Embryonic facial prominence (tissue), 1 donor: Measurements from ENCODE around the gene CARNS1.
"Not testable (repeated sequence)": the region's sequence is repeated elsewhere in the genome, so short reads cannot be mapped to it uniquely, and the experiment has no call there.

Experiments
- DNase-seq: peaks from one replicate; pipeline ENCODE4 v3.0.0-alpha.2; 2016; ENCODE audit errors: extremely low spot score

Gene CARNS1

GRCh38 chr11:67409781-67410368, 5.6 kb upstream of the CARNS1 start:
- no peak for DNase-seq

DNA sequence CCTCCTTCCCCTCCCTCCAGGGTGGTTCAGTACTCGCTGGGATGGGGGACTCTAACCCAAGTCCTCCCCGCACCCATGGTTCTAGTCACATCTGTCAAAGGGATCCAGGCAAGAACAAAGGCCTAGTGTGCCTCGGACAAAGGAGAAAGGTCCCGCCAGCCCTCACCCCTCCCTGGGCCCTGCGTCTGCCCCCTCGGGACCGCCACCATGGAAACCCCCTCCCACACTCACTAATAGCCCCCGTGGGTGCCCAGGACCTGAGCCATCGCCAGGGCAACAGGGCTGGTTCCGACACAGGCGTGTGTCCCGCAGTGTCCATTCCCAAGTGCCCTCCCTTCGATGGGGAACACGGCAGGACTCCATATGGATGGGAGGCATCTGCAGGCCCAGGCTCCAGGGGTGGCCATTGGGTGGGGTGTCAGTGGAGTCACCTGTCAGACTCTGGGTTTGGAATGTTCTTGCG, 5.1 kb upstream of the CARNS1 start:
- DNase-seq, result no peak

GRCh38 chr11:67410984-67411784, 4.3 kb upstream of the CARNS1 start:
- no peak for DNase-seq

GRCh38 chr11:67411785-67412152, 3.7 kb upstream of the CARNS1 start:
- no peak for DNase-seq

GRCh38 chr11:67412495-67413179, 2.8 kb upstream of the CARNS1 start:
- no peak for DNase-seq

- DNase-seq, result no peak
Measured at GRCh38 chr11:67413266-67413849, 2.1 kb upstream of the CARNS1 start.

- DNase-seq, result no peak
Measured at GRCh38 chr11:67416416-67417335, 1.2 kb downstream of the CARNS1 start.

DNA sequence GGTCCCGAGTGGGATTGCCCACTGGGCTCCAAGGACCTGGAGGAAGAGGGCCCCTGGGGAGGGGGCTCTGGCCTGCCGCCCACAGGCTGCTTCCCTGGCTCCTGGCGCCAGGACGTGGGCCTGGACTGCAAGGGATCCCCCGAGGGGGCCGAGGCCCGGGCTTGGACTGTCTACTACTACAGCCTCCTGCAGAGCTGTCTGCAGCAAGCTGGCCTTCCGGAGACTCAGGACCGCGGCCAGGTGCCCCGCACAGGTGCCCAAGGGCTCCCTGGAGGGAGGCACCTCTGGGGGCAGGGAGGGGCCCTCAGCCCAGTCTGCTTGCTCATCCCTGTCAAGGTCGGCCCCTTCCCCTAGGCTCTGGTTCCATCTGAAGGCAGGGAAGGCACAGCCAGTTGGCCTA, 1.9 kb downstream of the CARNS1 start:
- DNase-seq, result no peak

GRCh38 chr11:67418476-67419281, 3.2 kb downstream of the CARNS1 start:
- no peak for DNase-seq

GRCh38 chr11:67419325-67420049, 4.0 kb downstream of the CARNS1 start:
- no peak for DNase-seq

DNA sequence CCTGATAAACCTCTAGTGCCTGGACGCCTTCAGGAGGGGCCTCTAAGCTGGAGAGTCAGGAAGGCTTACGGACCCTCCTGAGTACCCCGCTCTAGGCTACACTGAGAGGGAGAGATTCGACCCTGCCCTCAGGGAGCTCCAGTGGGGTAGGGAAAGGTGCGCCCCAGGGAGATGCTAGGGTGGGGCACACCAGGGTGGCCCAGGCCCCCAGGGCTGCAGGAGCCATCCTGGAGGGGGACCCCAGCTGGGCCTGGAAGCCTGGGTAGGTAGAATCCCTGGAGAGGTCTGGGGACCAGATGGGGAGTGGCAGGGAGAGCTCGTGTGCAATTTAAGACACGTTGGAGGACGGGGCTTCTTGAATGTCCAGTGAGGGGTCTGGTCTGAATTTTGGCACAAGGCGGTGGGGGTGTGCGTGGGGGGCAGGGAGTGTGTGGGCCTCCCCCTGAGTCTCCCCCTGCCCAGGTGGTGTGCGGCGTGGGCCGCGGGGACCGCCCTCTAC, 4.7 kb downstream of the CARNS1 start:
- DNase-seq, result no peak

- DNase-seq, result peak; percentile 80
Measured at GRCh38 chr11:67420646-67421429, 5.4 kb downstream of the CARNS1 start.

GRCh38 chr11:67421430-67422031, 6.1 kb downstream of the CARNS1 start:
- no peak for DNase-seq

GRCh38 chr11:67422891-67423290, 7.4 kb downstream of the CARNS1 start:
- no peak for DNase-seq

- no peak for DNase-seq
Measured at GRCh38 chr11:67423466-67423865, 8.0 kb downstream of the CARNS1 start.

DNA sequence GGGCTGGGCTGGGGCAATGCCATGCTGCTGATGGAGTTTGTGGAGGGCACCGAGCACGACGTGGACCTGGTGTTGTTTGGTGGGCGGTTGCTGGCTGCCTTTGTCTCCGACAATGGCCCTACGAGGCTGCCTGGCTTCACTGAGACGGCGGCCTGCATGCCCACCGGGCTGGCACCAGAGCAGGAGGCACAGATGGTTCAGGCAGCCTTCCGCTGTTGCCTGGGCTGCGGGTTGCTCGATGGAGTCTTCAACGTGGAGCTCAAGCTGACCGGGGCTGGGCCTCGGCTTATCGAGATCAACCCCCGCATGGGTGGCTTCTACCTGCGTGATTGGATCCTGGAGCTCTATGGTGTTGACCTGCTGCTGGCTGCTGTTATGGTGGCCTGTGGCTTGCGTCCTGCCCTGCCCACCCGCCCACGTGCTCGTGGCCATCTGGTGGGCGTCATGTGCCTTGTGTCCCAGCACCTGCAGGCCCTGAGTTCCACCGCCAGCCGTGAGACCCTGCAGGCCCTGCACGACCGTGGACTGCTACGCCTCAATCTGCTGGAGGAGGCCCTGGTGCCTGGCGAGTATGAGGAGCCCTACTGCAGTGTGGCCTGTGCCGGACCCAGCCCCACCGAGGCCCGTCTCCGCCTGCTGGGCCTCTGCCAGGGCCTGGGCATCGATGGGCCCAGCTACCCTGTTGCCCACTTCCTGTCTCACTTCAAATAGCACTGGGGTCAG, 8.6 kb downstream of the CARNS1 start:
- DNase-seq, result no peak

DNA sequence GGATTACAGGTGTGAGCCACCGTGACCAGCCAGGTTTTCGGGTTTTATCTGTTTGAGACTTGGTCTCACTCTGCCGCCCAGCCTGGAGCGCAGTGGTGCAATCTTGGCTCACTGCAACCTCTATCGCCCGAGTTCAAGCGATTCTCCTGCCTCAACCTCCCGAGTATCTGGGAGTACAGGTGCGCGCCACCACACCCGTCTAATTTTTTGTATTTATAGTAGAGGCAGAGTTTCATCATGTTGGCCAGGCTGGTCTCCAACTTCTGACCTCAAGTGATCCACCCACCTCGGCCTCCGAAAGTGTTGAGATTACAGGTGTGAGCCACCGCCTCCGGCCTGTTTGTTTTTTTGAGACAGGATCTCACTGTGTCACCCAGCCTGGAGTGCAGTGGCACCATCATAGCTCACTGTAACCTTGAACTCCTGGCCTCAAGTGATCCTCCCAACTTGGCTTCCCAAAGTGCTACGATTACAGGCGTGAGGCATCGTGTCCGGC, 11.9 kb downstream of the CARNS1 start:
- DNase-seq, result not testable (repeated sequence)
